Lung (tissue), 12 donors: ENCODE measurements around the gene CNTNAP5. TPM values are rescaled to one million over a fixed set of nuclear protein-coding genes. Genes with fewer than 3 reads are reported as not detected.

Experiments used
- ATAC-seq: fragments of 200-7000 bp; cut with Tn5 transposase; one replicate; pipeline ENCODE4 v1.9.1; 2020; ENCODE audit warnings: moderate number of reproducible peaks; ENCODE audit not compliant: insufficient read depth, low FRiP score
- DNase-seq, 3 donors: peaks; one replicate each; pipeline ENCODE4 v3.0.0-alpha.2; 2013 to 2017
- H3K27ac ChIP-seq, 2 donors: one replicate each; pipeline ENCODE4 v1.5.1; 2013; ENCODE audit warnings: mild to moderate bottlenecking in 2 of 2, moderate library complexity in 2 of 2, control low read depth in 1 of 2, inconsistent platforms in 1 of 2, low read depth in 1 of 2, low read length in 1 of 2
- H3K27me3 ChIP-seq, 3 donors: one replicate each; pipeline ENCODE4 v1.5.1; 2013; ENCODE audit warnings: low read length in 2 of 3; ENCODE audit not compliant: control insufficient read depth in 3 of 3, insufficient read depth in 3 of 3
- H3K36me3 ChIP-seq, 4 donors: one replicate each; pipeline ENCODE4 v1.5.1; 2013; ENCODE audit warnings: low read length in 4 of 4, mild to moderate bottlenecking in 1 of 4, moderate library complexity in 1 of 4; ENCODE audit not compliant: control insufficient read depth in 4 of 4, insufficient read depth in 4 of 4
- H3K4me1 ChIP-seq, 5 donors: one replicate each; pipeline ENCODE4 v1.5.1; 2013; ENCODE audit warnings: low read length in 5 of 5, mild to moderate bottlenecking in 2 of 5, moderate library complexity in 1 of 5; ENCODE audit not compliant: control insufficient read depth in 5 of 5, insufficient read depth in 5 of 5
- H3K4me3 ChIP-seq: one replicate; pipeline ENCODE4 v1.5.1; 2013; ENCODE audit warnings: mild to moderate bottlenecking, control low read depth, moderate library complexity
- H3K9ac ChIP-seq, 2 donors: one replicate each; pipeline ENCODE4 v1.5.1; 2013; ENCODE audit warnings: low read length in 2 of 2, control low read depth in 1 of 2; ENCODE audit not compliant: insufficient read depth in 1 of 2
- H3K9me3 ChIP-seq, 4 donors: one replicate each; pipeline ENCODE4 v1.5.1; 2013; ENCODE audit warnings: low read length in 3 of 4, mild to moderate bottlenecking in 1 of 4, moderate library complexity in 1 of 4; ENCODE audit not compliant: control insufficient read depth in 4 of 4, insufficient read depth in 3 of 4
- CTCF ChIP-seq: IDR thresholded peaks from 2 replicates; pipeline ENCODE4 v1.5.1; 2012; ENCODE audit warnings: mild to moderate bottlenecking; ENCODE audit errors: control extremely low read depth, extremely low read depth
- WGBS, 2 donors: extraction: QIAGEN DNeasy Blood & Tissue Kit; methylation state at CpG; one replicate each; pipeline ENCODE4 v1.1.7; 2013; 5-methylcytosine and 5-hydroxymethylcytosine counted together
- polyA plus RNA-seq, 2 donors: library from polyadenylated mRNA; stranded (reverse); fragments of 200-250 nt; gene quantifications; one replicate each; pipeline ENCODE4 v1.2.1, GENCODE V29; 2013
- total RNA-seq, 2 donors: library from RNA; depleted of rRNA in 1 of 2; stranded (reverse); fragments of >200 nt in 1 of 2; gene quantifications; one replicate each; pipeline ENCODE4 v1.2.1, GENCODE V29; 2014 to 2021
- donor health status: control.
- donor health status: control.
- donor health status: Bipolar disorder and iron deficiency.
- donor health status: healthy.
- donor health status: DM: yes; HTN: yes; CAD: no.

CNTNAP5 gene
- total and polyA plus RNA-seq, 4 donors = 0.03 to 0.06 TPM; not detected in 2

- H3K27ac ChIP-seq = no peak overlapping the region
- no peaks in the 10 kb centered on the region for H3K9me3 ChIP-seq
- no peaks in the 10 kb centered on the region for H3K27me3 ChIP-seq
- no peak overlapping the region for H3K9ac ChIP-seq
- no peak for TF ChIP-seq CTCF
- no peaks in the 10 kb centered on the region for H3K36me3 ChIP-seq
- ATAC-seq = no peak
- DNase-seq = no peak
- H3K4me3 ChIP-seq = no peak overlapping the region
- 27 to 46% methylated on average over 1 of the region's 1 CpG for WGBS, 2 donors
- peaks cover 0 to 3% (median 0%) of the 10 kb centered on the region in 5 donors for H3K4me1 ChIP-seq
Observed at GRCh38 chr2:124874676-124875075, 849.6 kb downstream of the CNTNAP5 start.

GRCh38 chr2:124875627-124876244 lies 850.6 kb downstream of the CNTNAP5 start:
- no peak overlapping the region for H3K27ac ChIP-seq
- H3K9ac ChIP-seq = no peak overlapping the region
- WGBS, 2 donors = 83 to 92% methylated on average over 3 of the region's 3 CpGs
- no peaks in the 10 kb centered on the region for H3K27me3 ChIP-seq
- no peak overlapping the region for H3K4me3 ChIP-seq
- ATAC-seq (no peak), DNase-seq (no peak)
- H3K9me3 ChIP-seq = no peaks in the 10 kb centered on the region
- no peaks in the 10 kb centered on the region for H3K36me3 ChIP-seq
- TF ChIP-seq CTCF = no peak
- H3K4me1 ChIP-seq = peaks cover 0 to 3% (median 0%) of the 10 kb centered on the region in 5 donors

- ATAC-seq = peak; percentile 41
- no peaks in the 10 kb centered on the region for H3K27me3 ChIP-seq
- no peaks in the 10 kb centered on the region for H3K36me3 ChIP-seq
- peaks cover 0 to 3% (median 0%) of the 10 kb centered on the region in 5 donors for H3K4me1 ChIP-seq
- no peak overlapping the region for H3K27ac ChIP-seq
- peak in 2 of 3 donors; percentile 19 to 35 for DNase-seq
- H3K4me3 ChIP-seq = no peak overlapping the region
- no peak overlapping the region for H3K9ac ChIP-seq
- WGBS, 2 donors = 56 to 69% methylated on average over 4 of the region's 4 CpGs
- TF ChIP-seq CTCF = no peak
- H3K9me3 ChIP-seq = no peaks in the 10 kb centered on the region
Observed at GRCh38 chr2:124877141-124877577, 852.1 kb downstream of the CNTNAP5 start.

GRCh38 chr2:124879640-124880039 lies 854.6 kb downstream of the CNTNAP5 start:
- peaks cover 0 to 8% (median 0%) of the 10 kb centered on the region in 5 donors for H3K4me1 ChIP-seq
- no peaks in the 10 kb centered on the region for H3K27me3 ChIP-seq
- H3K4me3 ChIP-seq = no peak overlapping the region
- no peaks in the 10 kb centered on the region for H3K9me3 ChIP-seq
- TF ChIP-seq CTCF = no peak
- ATAC-seq (no peak), DNase-seq (no peak)
- no peaks in the 10 kb centered on the region for H3K36me3 ChIP-seq
- 79 to 88% methylated on average over 4 of the region's 4 CpGs for WGBS, 2 donors
- no peak overlapping the region for H3K27ac ChIP-seq
- no peak overlapping the region for H3K9ac ChIP-seq
